Right lobe of liver (tissue), 4 donors: ENCODE measurements around the gene MUCL3.

Experiments used
- CTCF ChIP-seq, 4 donors: fragments of 200-600 bp in 3 of 4; fragments of 450-650 bp in 1 of 4; IDR thresholded peaks; one replicate each; pipeline versions ENCODE4 v1.5.1 to v1.8.0; 2016 to 2022; ENCODE audit warnings: antibody characterized with exemption in 4 of 4, mild to moderate bottlenecking in 2 of 4
- POLR2A ChIP-seq: fragments of 450-650 bp; IDR thresholded peaks from one replicate; pipeline ENCODE4 v1.6.1; 2017; ENCODE audit warnings: antibody characterized with exemption, mild to moderate bottlenecking
- donor health status: DM: no; HTN: no; CAD: no.
- donor health status: DM: no; HTN: no; CAD: no.
- donor health status: DM: no; HTN: yes; CAD: no.

GRCh38 chr6:30997301-30997700 is 56.5 kb downstream of the MUCL3 start:
- TF ChIP-seq CTCF (IDR thresholded peaks at IDR 0.05), result no peak
- no peak for TF ChIP-seq POLR2A
